ENCODE results near the gene MORN5. TPM values are rescaled to one million over a fixed set of nuclear protein-coding genes. Genes with fewer than 3 reads are reported as not detected.

The MORN5 gene
- total RNA-seq, 4 donors from 2014 or later, result 3.8 to 4.0 TPM; not detected in 2

GRCh38 chr9:122229485-122229837, 69.8 kb downstream of the MORN5 start:
- no peaks in the 10 kb centered on the region for H3K36me3 ChIP-seq
- peaks cover 10 to 31% (median 18%) of the 10 kb centered on the region in 4 donors for H3K4me1 ChIP-seq
- in situ Hi-C loops (cut with MboI; ENCODE audit: low pct_ligation_motif_present in 1 of 4, low pct_unique_long_range_greater_than_20kb in 1 of 4, low sequenced_read_pairs in 3 of 4) (no loop called here), intact Hi-C loops (cut with DNase I; ENCODE audit: low total_unique reads) (no loop called here)
- H3K4me3 ChIP-seq, result no peak overlapping the region
- no peak for DNase-seq
- no peak overlapping the region for H3K27ac ChIP-seq
- WGBS, 2 donors (ENCODE audit: low coverage in 1 of 2), result 47 to 55% methylated on average over 2 to 4 of the region's 4 CpGs
- peaks cover 88% of the 10 kb centered on the region for H3K27me3 ChIP-seq
- TF ChIP-seq EP300 (IDR thresholded peaks at IDR 0.05; ENCODE audit: low read depth), result no peak
- TF ChIP-seq POLR2A (IDR thresholded peaks at IDR 0.05), result no peak
- no peak for TF ChIP-seq POLR2AphosphoS5 (IDR thresholded peaks at IDR 0.05)
- TF ChIP-seq, protein P1, sequence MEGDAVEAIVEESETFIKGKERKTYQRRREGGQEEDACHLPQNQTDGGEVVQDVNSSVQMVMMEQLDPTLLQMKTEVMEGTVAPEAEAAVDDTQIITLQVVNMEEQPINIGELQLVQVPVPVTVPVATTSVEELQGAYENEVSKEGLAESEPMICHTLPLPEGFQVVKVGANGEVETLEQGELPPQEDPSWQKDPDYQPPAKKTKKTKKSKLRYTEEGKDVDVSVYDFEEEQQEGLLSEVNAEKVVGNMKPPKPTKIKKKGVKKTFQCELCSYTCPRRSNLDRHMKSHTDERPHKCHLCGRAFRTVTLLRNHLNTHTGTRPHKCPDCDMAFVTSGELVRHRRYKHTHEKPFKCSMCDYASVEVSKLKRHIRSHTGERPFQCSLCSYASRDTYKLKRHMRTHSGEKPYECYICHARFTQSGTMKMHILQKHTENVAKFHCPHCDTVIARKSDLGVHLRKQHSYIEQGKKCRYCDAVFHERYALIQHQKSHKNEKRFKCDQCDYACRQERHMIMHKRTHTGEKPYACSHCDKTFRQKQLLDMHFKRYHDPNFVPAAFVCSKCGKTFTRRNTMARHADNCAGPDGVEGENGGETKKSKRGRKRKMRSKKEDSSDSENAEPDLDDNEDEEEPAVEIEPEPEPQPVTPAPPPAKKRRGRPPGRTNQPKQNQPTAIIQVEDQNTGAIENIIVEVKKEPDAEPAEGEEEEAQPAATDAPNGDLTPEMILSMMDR (IDR thresholded peaks at IDR 0.05), result no peak
- H3K9me3 ChIP-seq, result no peaks in the 10 kb centered on the region

DNA sequence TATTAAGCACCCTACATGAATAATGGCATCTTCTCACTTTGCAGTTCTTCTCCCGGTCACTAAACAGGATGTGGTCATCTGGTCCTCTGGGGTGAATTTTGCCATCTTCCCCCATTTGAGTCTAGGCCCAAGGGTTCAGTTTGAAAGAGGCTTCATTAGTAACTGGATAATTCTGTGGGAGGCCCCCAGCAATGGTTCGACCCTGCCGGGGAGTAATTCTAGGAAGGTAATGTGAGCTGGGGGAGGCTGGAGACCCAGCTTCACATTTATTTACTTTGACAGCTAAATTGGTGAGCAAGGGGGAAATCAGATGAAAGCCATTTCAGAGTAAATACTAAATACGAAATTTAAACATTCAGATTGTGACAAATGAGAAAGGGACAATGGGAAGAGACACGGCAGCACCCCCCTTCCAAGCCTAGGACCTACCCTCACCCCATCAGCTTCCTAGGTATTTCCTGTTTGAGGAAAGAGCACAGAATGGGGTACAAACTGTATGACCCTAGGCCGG, 73.1 kb downstream of the MORN5 start:
- peaks cover 54% of the 10 kb centered on the region for H3K27me3 ChIP-seq
- in situ Hi-C loops (cut with MboI; ENCODE audit: low pct_ligation_motif_present in 1 of 4, low pct_unique_long_range_greater_than_20kb in 1 of 4, low sequenced_read_pairs in 3 of 4) (no loop called here), intact Hi-C loops (cut with DNase I; ENCODE audit: low total_unique reads) (no loop called here)
- 60 to 68% methylated on average over 3 to 6 of the region's 6 CpGs for WGBS, 2 donors (ENCODE audit: low coverage in 1 of 2)
- peaks cover 5 to 11% (median 8%) of the 10 kb centered on the region in 4 donors for H3K4me1 ChIP-seq
- TF ChIP-seq POLR2AphosphoS5 (IDR thresholded peaks at IDR 0.05), result no peak
- no peak for TF ChIP-seq POLR2A (IDR thresholded peaks at IDR 0.05)
- TF ChIP-seq, protein P1 (IDR thresholded peaks at IDR 0.05), result no peak
- TF ChIP-seq EP300 (IDR thresholded peaks at IDR 0.05; ENCODE audit: low read depth), result no peak
- no peaks in the 10 kb centered on the region for H3K36me3 ChIP-seq
- no peak overlapping the region for H3K4me3 ChIP-seq
- H3K27ac ChIP-seq, result no peak overlapping the region
- no peaks in the 10 kb centered on the region for H3K9me3 ChIP-seq
- no peak for DNase-seq

- Histone ChIP-seq H3K4me1 (no peaks in the 10 kb centered on the region), H3K36me3 (no peaks in the 10 kb centered on the region), H3K27ac (no peak overlapping the region), H3K4me3 (no peak overlapping the region), H3K9me3 (no peaks in the 10 kb centered on the region), H3K27me3 (peaks cover 40% of the 10 kb centered on the region)
- no peak for DNase-seq
- TF ChIP-seq POLR2A (IDR thresholded peaks at IDR 0.05) (no peak), EP300 (IDR thresholded peaks at IDR 0.05; ENCODE audit: low read depth) (no peak), POLR2AphosphoS5 (IDR thresholded peaks at IDR 0.05) (no peak)
- TF ChIP-seq, protein P1 (IDR thresholded peaks at IDR 0.05), result no peak
- intact Hi-C loops (cut with DNase I; ENCODE audit: low total_unique reads) (no loop called here), in situ Hi-C loops (cut with MboI; ENCODE audit: low pct_ligation_motif_present in 1 of 4, low pct_unique_long_range_greater_than_20kb in 1 of 4, low sequenced_read_pairs in 3 of 4) (no loop called here)
- WGBS, 2 donors (ENCODE audit: low coverage in 1 of 2), result 82 to 100% methylated on average over 1 to 7 of the region's 7 CpGs
Measured at GRCh38 chr9:122234022-122234748, 74.5 kb downstream of the MORN5 start.

DNA sequence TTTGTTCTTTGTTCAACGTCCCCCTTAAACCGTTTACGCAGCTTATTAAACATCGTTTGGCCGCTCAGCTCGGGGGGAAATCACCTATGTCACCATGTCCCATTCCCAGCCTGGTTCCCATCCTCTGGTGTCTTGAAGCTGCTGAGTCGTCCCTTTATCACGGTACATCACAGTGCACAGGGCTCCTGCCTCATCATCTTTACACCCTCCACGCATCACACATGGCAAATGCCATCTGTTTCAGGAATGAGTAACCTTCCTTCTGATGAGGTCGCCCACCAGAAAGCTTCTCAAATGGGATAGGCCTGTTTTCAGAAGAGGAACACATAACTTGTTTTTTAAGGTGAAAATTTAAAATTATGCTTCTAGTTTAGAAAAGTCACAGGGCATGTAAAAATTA, 77.0 kb downstream of the MORN5 start:
- DNase-seq, result no peak
- intact Hi-C loops (cut with DNase I; ENCODE audit: low total_unique reads), result no loop called here
- Histone ChIP-seq H3K36me3 (peaks cover 0 to 20% (median 8%) of the 10 kb centered on the region in 4 donors), H3K4me3 (no peak overlapping the region), H3K27me3 (peaks cover 15% of the 10 kb centered on the region), H3K27ac (no peak overlapping the region), H3K4me1 (no peaks in the 10 kb centered on the region), H3K9me3 (no peaks in the 10 kb centered on the region)
- in situ Hi-C loops (cut with MboI; ENCODE audit: low pct_ligation_motif_present in 1 of 4, low pct_unique_long_range_greater_than_20kb in 1 of 4, low sequenced_read_pairs in 3 of 4), result no loop called here
- TF ChIP-seq, protein P1 (IDR thresholded peaks at IDR 0.05), result no peak
- TF ChIP-seq POLR2A (IDR thresholded peaks at IDR 0.05), result no peak
- TF ChIP-seq EP300 (IDR thresholded peaks at IDR 0.05; ENCODE audit: low read depth), result no peak
- TF ChIP-seq POLR2AphosphoS5 (IDR thresholded peaks at IDR 0.05), result no peak
- WGBS, 2 donors (ENCODE audit: low coverage in 1 of 2), result 80 to 85% methylated on average over 10 of the region's 10 CpGs

All from transverse colon (tissue), 4 donors.